Heart right ventricle (tissue), 16 donors: ENCODE data around the gene ZSWIM7. TPM values are rescaled to one million over a fixed set of nuclear protein-coding genes. Genes with fewer than 3 reads are reported as not detected.
A peak's percentile ranks its signal among the peaks of the same experiment; 100 is the strongest.

Experiments
- ATAC-seq, 8 donors: fragments of 200-7000 bp; cut with Tn5 transposase; one replicate each; pipeline ENCODE4 v1.9.1; 2020; ENCODE audit warnings: mild to moderate bottlenecking in 8 of 8, moderate library complexity in 8 of 8, moderate number of reproducible peaks in 1 of 8
- DNase-seq, 2 donors: peaks; one replicate each; pipeline ENCODE4 v3.0.0-alpha.2; 2020
- H3K27ac ChIP-seq, 10 donors: fragments of 200-600 bp; sonication (generic) in 2 of 10; one replicate each; pipeline versions ENCODE4 v1.5.0 to v1.8.0; 2020 to 2022; ENCODE audit warnings: mild to moderate bottlenecking in 3 of 10
- H3K27me3 ChIP-seq, 7 donors: fragments of 200-600 bp; one replicate each; pipeline ENCODE4 v1.8.0; 2021 to 2022; ENCODE audit warnings: mild to moderate bottlenecking in 2 of 7
- H3K36me3 ChIP-seq, 9 donors: fragments of 200-600 bp; sonication (generic) in 1 of 9; one replicate each; pipeline versions ENCODE4 v1.5.0 to v1.8.0; 2020 to 2022; ENCODE audit warnings: mild to moderate bottlenecking in 2 of 9
- H3K4me1 ChIP-seq, 9 donors: fragments of 200-600 bp; sonication (generic) in 1 of 9; one replicate each; pipeline versions ENCODE4 v1.5.0 to v1.8.0; 2020 to 2022; ENCODE audit warnings: mild to moderate bottlenecking in 4 of 9
- H3K4me3 ChIP-seq, 10 donors: fragments of 200-600 bp; sonication (generic) in 2 of 10; one replicate each; pipeline versions ENCODE4 v1.5.0 to v1.8.0; 2020 to 2022; ENCODE audit warnings: mild to moderate bottlenecking in 7 of 10, moderate library complexity in 2 of 10
- H3K9me3 ChIP-seq, 11 donors: fragments of 200-600 bp in 10 of 11; sonication (generic) in 2 of 11; one replicate each; pipeline versions ENCODE4 v1.5.0 to v1.8.0; 2013 to 2022; ENCODE audit warnings: mild to moderate bottlenecking in 2 of 11, control low read depth in 1 of 11, moderate library complexity in 1 of 11
- CTCF ChIP-seq, 9 donors: fragments of 200-600 bp; sonication (generic) in 2 of 9; IDR thresholded peaks; one replicate each; pipeline versions ENCODE4 v1.5.0 to v1.8.0; 2021 to 2022; ENCODE audit warnings: antibody characterized with exemption in 9 of 9, mild to moderate bottlenecking in 5 of 9, moderate library complexity in 1 of 9
- WGBS, 2 donors: extraction: QIAGEN DNeasy Blood & Tissue Kit; methylation state at CpG; one replicate each; pipeline ENCODE4 v1.1.7; 2013; ENCODE audit warnings: inconsistent platforms in 1 of 2; 5-methylcytosine and 5-hydroxymethylcytosine counted together
- intact Hi-C, 10 donors: fragments of 100-400 bp; cut with DNase I; formaldehyde crosslinking; loops; one replicate each; pipeline versions ENCODE4 v1.11.1 to v1.14.2; 2022
- polyA plus RNA-seq, 2 donors: library from polyadenylated mRNA; stranded (reverse); fragments of 200-250 nt; gene quantifications; one replicate each; pipeline ENCODE4 v1.2.3, GENCODE V29; 2013
- total RNA-seq, 10 donors: library from RNA; stranded (reverse); fragmentation: NEBNext Ultra II Directional in 3 of 10; extraction: Animal tissue kit (Norgen Biotek cat#: 25700) in 3 of 10; gene quantifications; one replicate each; pipeline versions ENCODE4 v1.2.1 to v1.2.4, GENCODE V29; 2021 to 2023
- donor health status: Arrhythmogenic right ventricular cardiomyopathy.
- donor health status: ischemic (EF 13 %, LVEDD 7.1; RV severe dilation, severe dysfunction).
- donor health status: healthy with polysubstance abuse.
- donor health status: DM: no; HTN: yes; CAD: no.
- donor health status: DM: no; HTN: no; CAD: no.
- donor health status: ischemic (EF 25% LVEDD 6.9; RV normal size, moderate dysfunction).
- donor health status: ischemic (EF 25% LVEDD 5.7; RV mildly dilated, moderate dysfunction).
- donor health status: healthy.
- donor health status: DM: yes; HTN: yes; CAD: no.
- donor health status: Ischemic cardiomyopathy.
- donor health status: ischemic (EF 35%, LVEDD 5.7; RV mildly dilated, moderate dysfunction).
- donor health status: nonischemic (EF 11% LVEDD 7.7; RV severe dilation, severe dysfunction).
- donor health status: DM: yes; HTN: yes; CAD: no.
- donor health status: PGD.
- donor health status: ischemic (EF 29% LVEDD 5.4; RV normal size, mild dysfunction).
- donor health status: nonischemic (EF 23%, LVEDD 6.1; RV moderate dilation, normal function).

The ZSWIM7 gene
- total and polyA plus RNA-seq, 12 donors, result 28.5 to 50.7 (median 34.1) TPM

GRCh38 chr17:15966879-15967248 lies 32.6 kb downstream of the ZSWIM7 start:
- H3K4me3 ChIP-seq, result peak overlapping the region in 1 of 10 donors; percentile 18
- intact Hi-C loops, result no loop called here
- WGBS, 2 donors, result 57 to 58% methylated on average over 11 of the region's 11 CpGs
- no peak for DNase-seq
- no peaks in the 10 kb centered on the region for H3K36me3 ChIP-seq
- H3K9me3 ChIP-seq, result no peaks in the 10 kb centered on the region
- H3K27me3 ChIP-seq, result no peaks in the 10 kb centered on the region
- TF ChIP-seq CTCF (IDR thresholded peaks at IDR 0.05), result no peak
- ATAC-seq, result peak in 6 of 8 donors; percentile 17 to 53 (median 38)
- H3K27ac ChIP-seq, result peak overlapping the region in 8 of 10 donors; percentile 16 to 71 (median 47)
- H3K4me1 ChIP-seq, result peaks cover 0 to 27% (median 12%) of the 10 kb centered on the region in 9 donors

- H3K27ac ChIP-seq, result peak overlapping the region in 8 of 10 donors; percentile 16 to 71 (median 47)
- DNase-seq (no peak), ATAC-seq (peak in 6 of 8 donors; percentile 13 to 45 (median 44))
- peak overlapping the region in 1 of 10 donors; percentile 18 for H3K4me3 ChIP-seq
- H3K9me3 ChIP-seq, result no peaks in the 10 kb centered on the region
- WGBS, 2 donors, result 63 to 66% methylated on average over 13 of the region's 13 CpGs
- intact Hi-C loops, result no loop called here
- H3K36me3 ChIP-seq, result no peaks in the 10 kb centered on the region
- no peak for TF ChIP-seq CTCF (IDR thresholded peaks at IDR 0.05)
- H3K27me3 ChIP-seq, result no peaks in the 10 kb centered on the region
- H3K4me1 ChIP-seq, result peaks cover 0 to 27% (median 12%) of the 10 kb centered on the region in 9 donors
Measured at GRCh38 chr17:15966183-15966878, 33.2 kb downstream of the ZSWIM7 start.

GRCh38 chr17:15965528-15965927 lies 34.0 kb downstream of the ZSWIM7 start:
- TF ChIP-seq CTCF (IDR thresholded peaks at IDR 0.05), result no peak
- ATAC-seq (peak in 2 of 8 donors; percentile 9 to 18), DNase-seq (no peak)
- Histone ChIP-seq H3K36me3 (no peaks in the 10 kb centered on the region), H3K4me1 (peaks cover 0 to 27% (median 12%) of the 10 kb centered on the region in 9 donors), H3K4me3 (no peak overlapping the region), H3K9me3 (no peaks in the 10 kb centered on the region), H3K27ac (peak overlapping the region in 5 of 10 donors; percentile 16 to 71 (median 56)), H3K27me3 (no peaks in the 10 kb centered on the region)
- WGBS, 2 donors, result 75 to 78% methylated on average over 6 of the region's 6 CpGs
- intact Hi-C loops, result no loop called here

- peaks cover 0 to 39% (median 15%) of the 10 kb centered on the region in 9 donors for H3K4me1 ChIP-seq
- no peaks in the 10 kb centered on the region for H3K36me3 ChIP-seq
- no peak overlapping the region for H3K4me3 ChIP-seq
- no peak for ATAC-seq
- no peak for TF ChIP-seq CTCF (IDR thresholded peaks at IDR 0.05)
- no peak overlapping the region for H3K27ac ChIP-seq
- intact Hi-C loops, result no loop called here
- H3K27me3 ChIP-seq, result no peaks in the 10 kb centered on the region
- H3K9me3 ChIP-seq, result no peaks in the 10 kb centered on the region
- 84 to 86% methylated on average over 4 of the region's 4 CpGs for WGBS, 2 donors
- no peak for DNase-seq
Measured at GRCh38 chr17:15963670-15964110, 35.8 kb downstream of the ZSWIM7 start.
